ENCODE data around the gene ECEL1.

DNA sequence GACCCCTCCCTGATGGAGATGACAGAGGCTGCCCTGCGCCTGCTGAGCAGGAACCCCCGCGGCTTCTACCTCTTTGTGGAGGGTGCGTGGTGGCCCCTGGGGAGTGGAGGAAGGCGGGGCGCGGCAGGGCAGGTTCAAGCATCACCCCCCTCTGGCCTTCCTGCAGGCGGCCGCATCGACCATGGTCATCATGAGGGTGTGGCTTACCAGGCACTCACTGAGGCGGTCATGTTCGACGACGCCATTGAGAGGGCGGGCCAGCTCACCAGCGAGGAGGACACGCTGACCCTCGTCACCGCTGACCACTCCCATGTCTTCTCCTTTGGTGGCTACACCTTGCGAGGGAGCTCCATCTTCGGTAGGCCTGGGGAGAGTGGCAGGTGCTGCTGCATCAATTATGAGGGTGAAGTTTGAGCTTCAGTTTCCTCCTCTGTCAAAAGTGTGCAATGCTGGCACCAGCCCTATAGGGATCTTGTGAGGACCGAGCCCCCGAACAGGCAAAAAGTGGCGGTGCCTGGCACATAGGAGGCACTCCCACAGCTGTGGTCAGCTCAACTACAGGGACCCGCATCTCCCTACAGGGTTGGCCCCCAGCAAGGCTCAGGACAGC is 29.5 kb downstream of the ECEL1 start:
- TF ChIP-seq ZNF274 (IDR thresholded peaks at IDR 0.05; ENCODE audit: low read depth, low read length): no peak
- no peak for TF ChIP-seq YY1 (IDR thresholded peaks at IDR 0.05; ENCODE audit: insufficient read depth, insufficient read length)
- no peak for TF ChIP-seq SUZ12 (IDR thresholded peaks at IDR 0.05; ENCODE audit: extremely low read depth, insufficient read depth, insufficient read length)

Data from NT2/D1 (cell line).